Measurements from ENCODE around the gene FAM240A. TPM values are rescaled to one million over a fixed set of nuclear protein-coding genes. Genes with fewer than 3 reads are reported as not detected.

FAM240A gene
- total and polyA plus RNA-seq, 4 donors = not detected

GRCh38 chr3:46646700-46647099 lies 34.4 kb downstream of the FAM240A start:
- H3K27ac ChIP-seq (ENCODE audit: low read depth in 1 of 2, low read length in 1 of 2) = no peak overlapping the region
- no peak overlapping the region for H3K9ac ChIP-seq (ENCODE audit: insufficient read depth in 1 of 2, low read length in 2 of 2)
- DNase-seq = no peak
- H3K9me3 ChIP-seq (ENCODE audit: control insufficient read depth in 4 of 4, insufficient read depth in 3 of 4, low read length in 3 of 4) = no peaks in the 10 kb centered on the region
- H3K4me3 ChIP-seq = no peak overlapping the region
- H3K36me3 ChIP-seq (ENCODE audit: control insufficient read depth in 4 of 4, insufficient read depth in 4 of 4, low read length in 4 of 4) = no peaks in the 10 kb centered on the region
- H3K4me1 ChIP-seq (ENCODE audit: control insufficient read depth in 5 of 5, insufficient read depth in 5 of 5, low read length in 5 of 5) = no peaks in the 10 kb centered on the region
- no peak for TF ChIP-seq CTCF (IDR thresholded peaks at IDR 0.05; ENCODE audit: control extremely low read depth, extremely low read depth)
- 56 to 71% methylated on average over 6 of the region's 6 CpGs for WGBS, 2 donors
- ATAC-seq (ENCODE audit: insufficient read depth, low FRiP score) = no peak
- H3K27me3 ChIP-seq (ENCODE audit: control insufficient read depth in 3 of 3, insufficient read depth in 3 of 3, low read length in 2 of 3) = no peaks in the 10 kb centered on the region

GRCh38 chr3:46648096-46648495 lies 35.8 kb downstream of the FAM240A start:
- H3K27me3 ChIP-seq (ENCODE audit: control insufficient read depth in 3 of 3, insufficient read depth in 3 of 3, low read length in 2 of 3) = no peaks in the 10 kb centered on the region
- no peaks in the 10 kb centered on the region for H3K36me3 ChIP-seq (ENCODE audit: control insufficient read depth in 4 of 4, insufficient read depth in 4 of 4, low read length in 4 of 4)
- no peak for ATAC-seq (ENCODE audit: insufficient read depth, low FRiP score)
- 50 to 100% methylated on average over 2 of the region's 2 CpGs for WGBS, 2 donors
- no peak for DNase-seq
- no peaks in the 10 kb centered on the region for H3K4me1 ChIP-seq (ENCODE audit: control insufficient read depth in 5 of 5, insufficient read depth in 5 of 5, low read length in 5 of 5)
- no peak overlapping the region for H3K27ac ChIP-seq (ENCODE audit: low read depth in 1 of 2, low read length in 1 of 2)
- no peaks in the 10 kb centered on the region for H3K9me3 ChIP-seq (ENCODE audit: control insufficient read depth in 4 of 4, insufficient read depth in 3 of 4, low read length in 3 of 4)
- no peak overlapping the region for H3K4me3 ChIP-seq
- no peak for TF ChIP-seq CTCF (IDR thresholded peaks at IDR 0.05; ENCODE audit: control extremely low read depth, extremely low read depth)
- no peak overlapping the region for H3K9ac ChIP-seq (ENCODE audit: insufficient read depth in 1 of 2, low read length in 2 of 2)

- no peaks in the 10 kb centered on the region for H3K36me3 ChIP-seq (ENCODE audit: control insufficient read depth in 4 of 4, insufficient read depth in 4 of 4, low read length in 4 of 4)
- H3K9ac ChIP-seq (ENCODE audit: insufficient read depth in 1 of 2, low read length in 2 of 2) = no peak overlapping the region
- no peak overlapping the region for H3K4me3 ChIP-seq
- no peak for TF ChIP-seq CTCF (IDR thresholded peaks at IDR 0.05; ENCODE audit: control extremely low read depth, extremely low read depth)
- no peak overlapping the region for H3K27ac ChIP-seq (ENCODE audit: low read depth in 1 of 2, low read length in 1 of 2)
- H3K27me3 ChIP-seq (ENCODE audit: control insufficient read depth in 3 of 3, insufficient read depth in 3 of 3, low read length in 2 of 3) = no peaks in the 10 kb centered on the region
- 87 to 94% methylated on average over 3 of the region's 3 CpGs for WGBS, 2 donors
- H3K9me3 ChIP-seq (ENCODE audit: control insufficient read depth in 4 of 4, insufficient read depth in 3 of 4, low read length in 3 of 4) = no peaks in the 10 kb centered on the region
- no peak for DNase-seq
- no peak for ATAC-seq (ENCODE audit: insufficient read depth, low FRiP score)
- no peaks in the 10 kb centered on the region for H3K4me1 ChIP-seq (ENCODE audit: control insufficient read depth in 5 of 5, insufficient read depth in 5 of 5, low read length in 5 of 5)
Measured at GRCh38 chr3:46649436-46649835, 37.1 kb downstream of the FAM240A start.

GRCh38 chr3:46651084-46651483 lies 38.8 kb downstream of the FAM240A start:
- Histone ChIP-seq H3K27me3 (ENCODE audit: control insufficient read depth in 3 of 3, insufficient read depth in 3 of 3, low read length in 2 of 3) (no peaks in the 10 kb centered on the region), H3K9me3 (ENCODE audit: control insufficient read depth in 4 of 4, insufficient read depth in 3 of 4, low read length in 3 of 4) (no peaks in the 10 kb centered on the region), H3K4me3 (no peak overlapping the region), H3K9ac (ENCODE audit: insufficient read depth in 1 of 2, low read length in 2 of 2) (no peak overlapping the region), H3K27ac (ENCODE audit: low read depth in 1 of 2, low read length in 1 of 2) (no peak overlapping the region), H3K36me3 (ENCODE audit: control insufficient read depth in 4 of 4, insufficient read depth in 4 of 4, low read length in 4 of 4) (no peaks in the 10 kb centered on the region), H3K4me1 (ENCODE audit: control insufficient read depth in 5 of 5, insufficient read depth in 5 of 5, low read length in 5 of 5) (no peaks in the 10 kb centered on the region)
- DNase-seq (no peak), ATAC-seq (ENCODE audit: insufficient read depth, low FRiP score) (no peak)
- no peak for TF ChIP-seq CTCF (IDR thresholded peaks at IDR 0.05; ENCODE audit: control extremely low read depth, extremely low read depth)
- WGBS, 2 donors = 57 to 82% methylated on average over 1 of the region's 1 CpG

Measured in lung (tissue), 12 donors.